Head of caudate nucleus (tissue), 42 donors: ENCODE measurements around the gene BDH1.

Experiments used
- DNase-seq, 42 donors: peaks; one replicate each; pipeline versions ENCODE4 v3.0.0 to v3.0.0-alpha.2; 2020 to 2021; ENCODE audit warnings: mixed read lengths in 7 of 42
- intact Hi-C: fragments of 100-400 bp; cut with DNase I; formaldehyde crosslinking; loops from one replicate; pipeline ENCODE4 v1.15.0; 2022

BDH1 gene

GRCh38 chr3:197499427-197499826 lies 56.3 kb downstream of the BDH1 start:
- intact Hi-C loops = no loop called here
- DNase-seq = no peak

DNA sequence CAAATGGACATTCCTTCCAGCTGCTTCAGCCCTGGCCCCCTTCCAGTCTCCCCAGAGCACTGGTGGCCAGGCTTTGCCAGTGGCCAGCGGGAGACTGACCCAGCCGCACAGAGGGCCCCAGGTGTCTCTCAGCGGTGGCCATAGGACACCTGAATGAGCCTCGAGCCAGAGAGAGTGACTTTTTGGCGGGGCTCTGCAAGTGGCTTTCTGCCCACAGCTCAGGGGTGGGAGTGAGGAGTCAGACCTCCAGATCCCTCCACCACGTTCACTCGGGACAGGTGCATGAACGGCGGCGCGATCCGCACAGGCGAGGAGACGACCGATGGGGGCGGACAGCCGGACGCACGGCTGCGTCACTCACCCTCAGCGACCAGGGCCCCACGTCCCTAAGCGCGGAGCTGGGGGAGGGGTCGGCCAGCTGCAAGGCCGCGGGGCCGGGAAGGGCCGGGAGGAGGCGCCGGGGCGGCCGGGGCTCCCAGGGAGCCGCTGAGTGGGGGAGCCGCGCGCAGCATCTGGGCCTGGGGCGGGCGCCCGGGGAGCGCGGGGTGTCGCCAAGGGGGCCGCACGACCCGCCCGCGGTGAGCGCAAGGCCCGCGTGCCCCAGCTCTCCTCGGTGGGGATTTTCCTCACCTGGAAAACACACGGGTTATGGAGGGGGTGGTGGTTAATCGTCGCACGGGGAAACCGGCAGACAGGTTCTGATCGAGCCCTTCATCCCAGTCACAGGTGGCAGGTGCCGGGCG lies 57.1 kb downstream of the BDH1 start:
- DNase-seq = no peak
- intact Hi-C loops = no loop called here

GRCh38 chr3:197496746-197497125 lies 59.0 kb downstream of the BDH1 start:
- DNase-seq = no peak
- intact Hi-C loops = no loop called here

DNA sequence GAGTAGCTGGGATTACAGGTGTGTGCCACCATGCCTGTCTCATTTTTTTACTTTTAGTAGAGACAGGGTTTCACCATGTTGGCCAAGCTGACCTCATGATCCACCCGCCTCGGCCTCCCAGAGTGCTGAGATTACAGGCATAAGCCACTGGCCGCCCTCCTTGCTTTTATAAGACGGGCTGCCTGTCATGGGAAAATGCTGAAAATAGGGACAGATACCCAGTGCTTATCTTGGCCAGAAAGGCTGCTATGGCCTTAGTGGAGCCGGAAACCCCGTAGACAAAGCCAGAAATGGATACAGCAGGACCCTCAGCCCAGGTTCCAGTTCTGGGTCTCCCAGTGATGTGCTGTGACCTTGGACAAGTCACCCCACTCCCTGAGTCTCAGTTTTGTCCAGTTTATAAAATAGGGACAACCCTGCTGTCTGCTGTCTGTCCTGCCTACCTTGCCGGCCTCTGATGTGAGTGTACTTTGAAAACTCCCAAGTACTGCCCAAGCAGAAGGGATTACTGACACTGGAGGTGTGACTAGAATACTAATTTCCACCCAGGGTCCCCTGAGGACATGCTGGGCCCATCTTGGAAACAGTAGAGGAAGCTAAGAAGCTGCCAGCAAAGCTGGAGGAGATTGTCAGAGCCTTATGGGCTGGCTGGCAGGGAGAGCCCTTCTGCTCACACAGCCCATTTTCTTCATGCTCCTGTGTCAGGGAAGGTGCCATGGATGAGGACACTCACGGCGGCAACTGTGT lies 59.6 kb downstream of the BDH1 start:
- intact Hi-C loops = no loop called here
- peak in 6 of 42 donors; percentile 36 to 57 (median 48) for DNase-seq

DNA sequence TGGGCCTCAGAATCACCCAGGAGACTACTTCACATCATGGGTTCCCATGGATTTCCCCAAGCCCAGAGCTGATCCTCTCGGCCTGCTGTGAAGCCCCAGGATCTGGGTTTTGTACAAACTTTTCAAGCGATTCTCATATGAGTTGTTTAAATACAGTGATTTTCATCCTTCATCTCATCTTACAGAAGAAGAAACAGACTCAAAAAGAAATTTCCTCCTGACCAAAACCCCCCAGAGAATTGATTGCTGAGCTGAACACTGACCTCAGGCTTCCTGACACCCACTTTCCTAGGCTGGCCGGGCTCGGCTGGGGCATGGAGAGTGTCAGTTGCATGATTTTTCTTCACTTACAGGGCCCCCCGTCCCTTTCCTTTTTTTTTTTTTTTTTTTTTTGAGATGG lies 60.3 kb downstream of the BDH1 start:
- DNase-seq = no peak
- intact Hi-C loops = no loop called here

DNA sequence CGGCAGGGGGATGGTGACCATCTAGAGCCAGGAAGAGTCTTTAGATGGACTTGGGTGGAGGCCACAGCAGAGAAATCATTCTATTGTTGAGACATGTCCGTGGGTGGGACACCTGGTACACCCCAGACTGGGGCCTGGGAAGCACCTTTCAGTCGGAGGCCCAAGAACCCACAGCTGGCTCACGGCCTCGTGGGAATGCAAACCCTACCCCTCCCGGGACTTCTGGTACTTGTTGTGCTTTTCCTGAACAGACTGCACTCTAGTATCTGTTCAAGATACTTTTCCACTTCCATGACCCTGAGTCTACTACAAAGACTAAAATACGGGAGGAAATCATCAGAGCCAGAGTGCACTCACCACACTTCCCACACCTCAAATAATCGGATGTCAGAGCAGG lies 60.7 kb downstream of the BDH1 start:
- intact Hi-C loops = no loop called here

GRCh38 chr3:197494366-197495058 lies 61.3 kb downstream of the BDH1 start:
- DNase-seq = no peak
- intact Hi-C loops = no loop called here

More for the DNA sequence above, 60.7 kb downstream of the BDH1 start:
- no peak for DNase-seq

- intact Hi-C loops = no loop called here
- no peak for DNase-seq
Measured at GRCh38 chr3:197493049-197493448, 62.7 kb downstream of the BDH1 start.

DNA sequence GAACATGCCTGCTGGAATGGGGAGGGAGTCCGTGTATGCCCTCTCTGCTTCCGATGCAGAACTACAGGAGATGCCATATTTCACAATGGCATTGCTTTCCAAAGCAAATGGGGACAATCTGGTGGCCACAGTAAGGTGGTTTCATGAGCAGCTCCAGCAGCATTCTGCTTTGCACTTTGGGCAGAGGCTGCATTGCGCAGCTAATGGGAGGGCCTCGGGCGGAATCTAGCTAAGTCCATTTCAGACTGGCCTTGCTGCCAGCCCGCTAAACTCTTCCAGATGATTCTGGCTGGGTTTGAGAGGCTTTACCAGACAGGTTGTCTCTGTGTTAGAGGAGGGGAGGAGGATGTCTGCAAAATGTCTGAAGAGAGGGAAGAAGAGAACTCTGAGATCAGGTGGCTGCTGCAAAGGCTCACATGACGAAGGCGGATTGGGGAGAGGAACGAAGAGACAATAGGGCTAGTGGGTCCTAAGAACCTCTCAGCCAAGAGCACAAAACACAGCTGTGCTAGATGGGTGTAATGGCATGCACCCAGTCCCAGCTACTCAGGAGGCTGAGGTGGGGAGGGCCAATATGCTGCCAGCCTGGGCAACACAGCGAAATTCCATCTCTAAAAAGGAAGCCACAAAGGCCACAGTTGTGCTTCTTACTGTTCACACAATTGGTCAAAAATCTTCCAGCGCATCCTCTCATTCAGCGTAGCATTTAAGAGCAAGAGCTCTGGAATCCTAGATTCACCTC lies 63.7 kb downstream of the BDH1 start:
- intact Hi-C loops = no loop called here
- no peak for DNase-seq

DNA sequence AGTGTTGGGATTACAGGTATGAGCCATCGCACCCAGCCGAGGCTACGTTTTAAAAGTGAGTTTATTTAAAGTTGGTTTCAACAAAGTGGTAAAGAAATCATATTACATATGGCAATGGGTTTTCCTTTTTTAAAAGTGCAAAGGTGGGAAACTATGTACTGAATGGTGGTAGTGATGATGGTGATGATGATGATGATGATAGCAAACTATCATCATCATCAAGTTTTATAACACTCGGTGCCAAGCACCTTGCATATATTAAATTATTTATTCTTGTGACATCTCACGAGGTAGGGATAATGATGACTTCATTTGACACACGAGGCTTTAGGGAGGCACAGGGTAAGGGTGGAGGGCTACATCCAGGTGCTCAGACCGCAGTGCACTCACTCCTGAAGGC lies 64.3 kb downstream of the BDH1 start:
- DNase-seq = no peak
- intact Hi-C loops = no loop called here

DNA sequence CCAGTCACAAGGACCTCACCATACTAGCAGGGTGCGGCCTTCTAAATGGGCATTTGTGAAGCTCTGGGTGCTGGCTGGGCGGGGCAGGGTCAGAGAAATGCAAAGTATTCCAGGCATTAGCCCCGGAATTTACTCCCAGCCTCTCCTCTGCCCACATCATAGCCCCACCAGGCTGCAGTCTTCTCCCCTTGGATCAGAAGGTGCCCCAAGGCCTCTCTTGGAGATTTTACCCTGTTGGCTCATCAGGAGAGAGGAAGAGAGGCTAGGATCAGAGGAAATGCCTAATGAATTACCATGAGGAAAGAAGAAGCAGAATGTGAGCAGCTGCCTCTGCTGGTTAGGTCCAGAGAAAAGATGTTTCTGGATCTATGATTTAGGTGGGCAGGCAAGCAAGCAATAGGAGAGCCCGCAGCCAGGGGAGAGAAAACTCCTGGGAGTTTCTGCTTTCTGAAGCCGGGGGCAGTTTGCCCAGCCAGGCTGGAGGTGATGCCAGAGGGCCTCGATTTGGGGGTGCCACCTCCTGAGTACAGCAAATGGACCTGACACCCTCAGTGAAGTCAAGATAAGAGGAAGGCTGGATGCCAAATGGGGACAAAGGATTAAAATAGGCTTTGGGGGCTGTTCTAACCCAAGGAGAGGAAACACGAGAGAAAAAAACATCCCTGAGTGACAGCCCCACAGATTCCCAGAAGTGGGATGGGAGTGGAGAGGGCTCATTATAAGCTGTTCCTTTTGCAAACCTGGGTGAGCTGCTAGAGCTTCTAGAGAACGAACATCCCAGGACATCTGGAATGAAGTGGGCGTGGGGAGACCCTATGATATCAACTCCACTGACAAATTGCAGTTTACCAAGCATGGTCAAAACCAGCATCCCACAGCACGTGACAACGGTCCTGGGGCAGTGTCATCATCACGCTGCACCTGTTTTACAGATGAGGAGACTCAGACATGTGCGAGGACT lies 65.4 kb downstream of the BDH1 start:
- peak in 2 of 42 donors; percentile 25 to 42 for DNase-seq
- intact Hi-C loops = no loop called here

- intact Hi-C loops = no loop called here
- peak in 2 of 42 donors; percentile 42 to 55 for DNase-seq
Measured at GRCh38 chr3:197487911-197488391, 67.8 kb downstream of the BDH1 start.

DNA sequence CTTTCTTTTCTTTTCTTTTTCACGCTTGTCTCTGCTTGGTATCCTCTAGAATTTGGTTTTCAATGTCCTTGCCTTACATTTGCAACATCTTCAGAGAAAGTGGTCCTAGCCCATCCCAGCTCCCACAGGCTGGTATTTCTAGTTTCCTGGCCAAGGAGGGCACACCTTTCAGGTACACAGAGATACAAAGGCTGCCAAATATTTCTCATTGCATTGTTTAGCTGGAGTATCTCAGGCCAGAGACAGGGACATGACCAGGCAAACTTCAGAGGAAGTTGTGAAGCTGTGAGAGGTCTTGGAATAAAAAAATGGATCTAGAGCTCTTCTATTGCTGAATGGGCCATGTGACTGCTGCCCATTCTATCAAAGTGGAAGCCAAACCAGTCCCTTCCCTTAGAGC lies 68.9 kb downstream of the BDH1 start:
- intact Hi-C loops = no loop called here

GRCh38 chr3:197485143-197485542 lies 70.6 kb downstream of the BDH1 start:
- intact Hi-C loops = no loop called here
- no peak for DNase-seq

More for the DNA sequence above, 68.9 kb downstream of the BDH1 start:
- DNase-seq = no peak

- intact Hi-C loops = no loop called here
- DNase-seq = no peak
Measured at GRCh38 chr3:197484204-197484901, 71.4 kb downstream of the BDH1 start.

DNA sequence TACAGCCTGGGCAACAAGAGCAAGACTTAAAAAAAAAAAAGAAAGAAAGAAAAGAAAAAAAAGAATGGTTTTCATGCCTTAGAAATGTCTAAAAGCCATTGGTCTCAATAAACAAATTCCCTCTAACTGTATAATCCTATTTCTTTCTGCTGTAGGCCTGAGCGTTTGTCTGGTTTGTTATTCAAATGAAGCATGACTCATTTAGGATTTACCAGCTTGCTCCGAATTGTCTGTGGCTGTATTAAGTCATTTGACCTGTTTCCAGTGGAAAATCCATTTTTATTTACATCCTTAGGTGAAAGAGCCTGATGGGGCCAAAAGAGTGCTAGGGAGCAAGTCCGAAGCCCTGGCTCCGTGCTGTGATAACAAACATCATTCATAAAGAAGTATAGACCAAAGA lies 73.8 kb downstream of the BDH1 start:
- intact Hi-C loops = no loop called here
- DNase-seq = no peak

GRCh38 chr3:197480320-197480719 lies 75.4 kb downstream of the BDH1 start:
- intact Hi-C loops = no loop called here
- DNase-seq = no peak
